ENCODE results near the gene HS2ST1.

Gene HS2ST1

DNA sequence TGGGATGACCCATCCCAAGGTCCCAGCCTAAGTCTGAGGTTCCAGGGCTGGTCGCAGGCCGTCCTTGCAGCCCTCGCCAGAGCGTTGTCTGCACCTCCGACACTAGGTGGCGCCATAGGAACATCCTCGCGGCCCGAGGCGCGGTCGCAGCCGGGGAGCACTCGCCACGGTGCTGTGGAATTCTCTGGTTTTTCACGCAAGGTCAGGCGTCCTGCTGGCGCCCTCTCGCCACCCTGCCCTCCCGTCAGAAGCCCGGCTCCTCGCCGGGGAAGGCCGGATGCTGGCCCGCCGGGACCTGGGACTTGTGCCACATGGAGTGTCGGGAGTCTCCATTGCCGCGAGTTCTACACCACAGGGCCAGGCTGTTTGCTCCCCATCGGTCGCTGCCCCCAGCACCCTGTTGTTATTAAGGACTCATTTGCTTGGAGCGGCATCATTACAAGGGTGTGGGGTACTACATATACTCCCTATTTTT lies 217.4 kb downstream of the HS2ST1 start:
- peak overlapping the region; percentile 75 for H3K4me3 ChIP-seq
- peak; percentile 82 for TF ChIP-seq CTCF (IDR thresholded peaks at IDR 0.05)
- DNase-seq (ENCODE audit: low spot score), result peak; percentile 84
- peak overlapping the region; percentile 18 to 72 for H3K27ac ChIP-seq

DNA sequence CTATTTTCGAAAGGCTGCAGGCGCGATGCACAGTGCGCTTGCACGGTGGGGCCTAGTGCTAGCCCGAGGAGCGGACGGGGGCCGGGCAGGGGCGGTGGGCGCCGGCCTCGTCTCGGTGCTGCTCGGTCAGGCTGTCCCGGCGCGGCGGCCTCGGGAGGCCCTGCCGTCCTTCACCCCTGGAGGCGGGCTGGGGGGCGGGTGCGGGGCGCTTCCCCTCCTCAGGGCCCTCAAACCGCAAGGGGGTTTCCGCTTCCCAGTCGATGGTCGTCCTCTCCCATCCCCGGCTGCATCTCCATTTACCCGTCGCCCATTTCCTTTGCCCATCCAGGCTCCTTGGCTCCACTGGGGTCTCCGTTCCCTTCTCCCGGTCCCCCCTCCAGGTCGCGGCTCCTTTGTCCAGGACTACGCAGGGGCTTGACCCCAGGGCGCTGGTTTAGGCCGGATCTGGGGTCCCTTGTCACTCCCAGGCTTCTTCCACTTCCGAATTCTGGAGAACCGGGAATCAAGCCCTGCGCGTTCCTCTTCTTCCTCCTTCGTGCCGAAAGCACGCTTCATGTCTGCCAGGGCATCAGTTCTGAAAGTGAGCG lies 217.9 kb downstream of the HS2ST1 start:
- Histone ChIP-seq H3K4me3 (peak overlapping the region; percentile 75), H3K27ac (peak overlapping the region; percentile 18 to 72)
- TF ChIP-seq CTCF (IDR thresholded peaks at IDR 0.05), result no peak
- no peak for DNase-seq (ENCODE audit: low spot score)

GRCh38 chr1:87134061-87134460 lies 219.6 kb downstream of the HS2ST1 start:
- DNase-seq (ENCODE audit: low spot score), result no peak
- H3K27ac ChIP-seq, result peak overlapping the region in 1 of 2 donors; percentile 75
- H3K4me3 ChIP-seq, result no peak overlapping the region
- no peak for TF ChIP-seq CTCF (IDR thresholded peaks at IDR 0.05)

DNA sequence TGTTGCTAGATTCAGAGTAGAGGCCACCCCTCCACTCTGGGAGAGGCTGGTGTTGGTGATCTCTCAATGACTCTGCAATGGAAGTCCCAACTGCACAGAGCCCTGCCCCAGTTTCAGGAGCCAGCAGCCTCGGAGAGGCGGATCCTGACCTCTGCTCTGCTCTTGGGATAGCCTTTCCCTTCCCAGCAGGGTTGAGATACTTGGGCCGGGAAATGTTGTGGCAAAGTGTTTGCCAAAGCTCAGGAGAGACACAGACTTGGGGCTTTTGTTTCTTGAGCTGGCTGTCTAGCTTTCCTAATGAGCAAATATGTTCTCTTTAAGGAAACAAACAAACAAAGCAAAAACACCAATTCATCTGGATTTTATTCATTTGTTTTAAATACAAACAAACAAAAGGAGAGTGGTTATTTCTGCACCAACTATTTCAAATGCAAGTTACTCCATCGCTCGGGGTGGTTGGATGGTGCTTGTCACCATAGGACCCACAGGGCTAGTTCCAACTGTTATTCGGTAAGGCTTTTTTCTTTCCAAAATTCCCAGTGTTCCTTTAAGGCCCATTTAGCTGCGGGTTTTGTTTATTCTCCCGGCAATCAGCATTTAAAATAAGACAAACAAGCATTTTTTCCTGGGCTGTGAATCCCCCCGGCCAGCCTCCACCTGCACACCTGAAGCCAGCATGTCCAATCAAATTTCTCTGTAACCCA lies 220.3 kb downstream of the HS2ST1 start:
- no peak for TF ChIP-seq CTCF (IDR thresholded peaks at IDR 0.05)
- no peak overlapping the region for H3K4me3 ChIP-seq
- H3K27ac ChIP-seq, result peak overlapping the region in 1 of 2 donors; percentile 75
- no peak for DNase-seq (ENCODE audit: low spot score)

GRCh38 chr1:87135329-87135712 lies 220.9 kb downstream of the HS2ST1 start:
- no peak overlapping the region for H3K4me3 ChIP-seq
- TF ChIP-seq CTCF (IDR thresholded peaks at IDR 0.05), result no peak
- DNase-seq (ENCODE audit: low spot score), result no peak
- peak overlapping the region in 1 of 2 donors; percentile 75 for H3K27ac ChIP-seq

GRCh38 chr1:87136607-87137341 lies 222.3 kb downstream of the HS2ST1 start:
- no peak for DNase-seq (ENCODE audit: low spot score)
- no peak overlapping the region for H3K27ac ChIP-seq
- H3K4me3 ChIP-seq, result no peak overlapping the region
- TF ChIP-seq CTCF (IDR thresholded peaks at IDR 0.05), result no peak
